ENCODE data around the gene CCDC188.

DNA sequence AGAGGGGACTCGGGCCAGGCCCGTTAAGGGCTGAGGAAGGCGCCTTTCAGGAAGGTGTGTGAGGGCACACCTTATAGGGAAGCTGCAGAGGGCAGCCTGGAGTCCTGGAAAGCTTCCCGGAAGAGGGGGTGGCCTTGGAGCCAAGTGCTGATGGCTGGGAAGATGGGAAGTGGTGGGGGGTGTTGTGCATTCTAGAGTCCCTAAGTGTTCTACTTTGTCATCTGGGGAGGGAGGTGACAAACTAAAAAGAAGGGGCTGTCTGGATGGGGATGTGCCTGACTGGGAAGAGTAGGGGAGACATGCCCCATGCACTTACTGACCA lies 12.5 kb downstream of the CCDC188 start:
- TF ChIP-seq, protein P1, sequence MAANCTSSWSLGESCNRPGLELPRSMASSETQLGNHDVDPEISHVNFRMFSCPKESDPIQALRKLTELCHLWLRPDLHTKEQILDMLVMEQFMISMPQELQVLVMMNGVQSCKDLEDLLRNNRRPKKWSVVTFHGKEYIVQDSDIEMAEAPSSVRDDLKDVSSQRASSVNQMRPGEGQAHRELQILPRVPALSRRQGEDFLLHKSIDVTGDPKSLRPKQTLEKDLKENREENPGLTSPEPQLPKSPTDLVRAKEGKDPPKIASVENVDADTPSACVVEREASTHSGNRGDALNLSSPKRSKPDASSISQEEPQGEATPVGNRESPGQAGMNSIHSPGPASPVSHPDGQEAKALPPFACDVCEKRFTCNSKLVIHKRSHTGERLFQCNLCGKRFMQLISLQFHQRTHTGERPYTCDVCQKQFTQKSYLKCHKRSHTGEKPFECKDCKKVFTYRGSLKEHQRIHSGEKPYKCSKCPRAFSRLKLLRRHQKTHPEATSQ (CRISPR knock-in tag; IDR thresholded peaks at IDR 0.05; ENCODE audit: borderline replicate concordance), result no peak
- TF ChIP-seq GATAD2A (CRISPR knock-in tag; IDR thresholded peaks at IDR 0.05), result no peak
- no peak for TF ChIP-seq ZFP1 (CRISPR knock-in tag; IDR thresholded peaks at IDR 0.05)
- TF ChIP-seq, protein P2, sequence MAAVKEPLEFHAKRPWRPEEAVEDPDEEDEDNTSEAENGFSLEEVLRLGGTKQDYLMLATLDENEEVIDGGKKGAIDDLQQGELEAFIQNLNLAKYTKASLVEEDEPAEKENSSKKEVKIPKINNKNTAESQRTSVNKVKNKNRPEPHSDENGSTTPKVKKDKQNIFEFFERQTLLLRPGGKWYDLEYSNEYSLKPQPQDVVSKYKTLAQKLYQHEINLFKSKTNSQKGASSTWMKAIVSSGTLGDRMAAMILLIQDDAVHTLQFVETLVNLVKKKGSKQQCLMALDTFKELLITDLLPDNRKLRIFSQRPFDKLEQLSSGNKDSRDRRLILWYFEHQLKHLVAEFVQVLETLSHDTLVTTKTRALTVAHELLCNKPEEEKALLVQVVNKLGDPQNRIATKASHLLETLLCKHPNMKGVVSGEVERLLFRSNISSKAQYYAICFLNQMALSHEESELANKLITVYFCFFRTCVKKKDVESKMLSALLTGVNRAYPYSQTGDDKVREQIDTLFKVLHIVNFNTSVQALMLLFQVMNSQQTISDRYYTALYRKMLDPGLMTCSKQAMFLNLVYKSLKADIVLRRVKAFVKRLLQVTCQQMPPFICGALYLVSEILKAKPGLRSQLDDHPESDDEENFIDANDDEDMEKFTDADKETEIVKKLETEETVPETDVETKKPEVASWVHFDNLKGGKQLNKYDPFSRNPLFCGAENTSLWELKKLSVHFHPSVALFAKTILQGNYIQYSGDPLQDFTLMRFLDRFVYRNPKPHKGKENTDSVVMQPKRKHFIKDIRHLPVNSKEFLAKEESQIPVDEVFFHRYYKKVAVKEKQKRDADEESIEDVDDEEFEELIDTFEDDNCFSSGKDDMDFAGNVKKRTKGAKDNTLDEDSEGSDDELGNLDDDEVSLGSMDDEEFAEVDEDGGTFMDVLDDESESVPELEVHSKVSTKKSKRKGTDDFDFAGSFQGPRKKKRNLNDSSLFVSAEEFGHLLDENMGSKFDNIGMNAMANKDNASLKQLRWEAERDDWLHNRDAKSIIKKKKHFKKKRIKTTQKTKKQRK (IDR thresholded peaks at IDR 0.05; ENCODE audit: low read length), result no peak
- TF ChIP-seq, protein P3, sequence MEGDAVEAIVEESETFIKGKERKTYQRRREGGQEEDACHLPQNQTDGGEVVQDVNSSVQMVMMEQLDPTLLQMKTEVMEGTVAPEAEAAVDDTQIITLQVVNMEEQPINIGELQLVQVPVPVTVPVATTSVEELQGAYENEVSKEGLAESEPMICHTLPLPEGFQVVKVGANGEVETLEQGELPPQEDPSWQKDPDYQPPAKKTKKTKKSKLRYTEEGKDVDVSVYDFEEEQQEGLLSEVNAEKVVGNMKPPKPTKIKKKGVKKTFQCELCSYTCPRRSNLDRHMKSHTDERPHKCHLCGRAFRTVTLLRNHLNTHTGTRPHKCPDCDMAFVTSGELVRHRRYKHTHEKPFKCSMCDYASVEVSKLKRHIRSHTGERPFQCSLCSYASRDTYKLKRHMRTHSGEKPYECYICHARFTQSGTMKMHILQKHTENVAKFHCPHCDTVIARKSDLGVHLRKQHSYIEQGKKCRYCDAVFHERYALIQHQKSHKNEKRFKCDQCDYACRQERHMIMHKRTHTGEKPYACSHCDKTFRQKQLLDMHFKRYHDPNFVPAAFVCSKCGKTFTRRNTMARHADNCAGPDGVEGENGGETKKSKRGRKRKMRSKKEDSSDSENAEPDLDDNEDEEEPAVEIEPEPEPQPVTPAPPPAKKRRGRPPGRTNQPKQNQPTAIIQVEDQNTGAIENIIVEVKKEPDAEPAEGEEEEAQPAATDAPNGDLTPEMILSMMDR (CRISPR knock-in tag; IDR thresholded peaks at IDR 0.05), result no peak
- TF ChIP-seq POLR2A (IDR thresholded peaks at IDR 0.05; ENCODE audit: insufficient read depth in 1 of 2, low read depth in 2 of 2, low read length in 2 of 2), result no peak
- no peak for TF ChIP-seq SMARCC2 (IDR thresholded peaks at IDR 0.05)
- no peak for TF ChIP-seq EED (CRISPR knock-in tag; IDR thresholded peaks at IDR 0.05)
- TF ChIP-seq HCFC1 (IDR thresholded peaks at IDR 0.05; ENCODE audit: low read depth, low read length), result no peak
- no peak for TF ChIP-seq SMC3 (IDR thresholded peaks at IDR 0.05; ENCODE audit: low read length)
- TF ChIP-seq CHD2 (IDR thresholded peaks at IDR 0.05; ENCODE audit: low read depth, low read length), result no peak
- TF ChIP-seq ZNF335 (CRISPR knock-in tag; IDR thresholded peaks at IDR 0.05), result no peak
- no peak for TF ChIP-seq GTF2F1 (IDR thresholded peaks at IDR 0.05; ENCODE audit: low read length)
- no peak for TF ChIP-seq HNRNPUL1 (IDR thresholded peaks at IDR 0.05; ENCODE audit: low read depth, low read length)
